Uterus (tissue), 4 donors: ENCODE data around the gene GRID2. TPM values are rescaled to one million over a fixed set of nuclear protein-coding genes. Genes with fewer than 3 reads are reported as not detected.

Experiments
- DNase-seq, 2 donors: peaks; one replicate each; pipeline ENCODE4 v3.0.0-alpha.2; 2019 to 2020
- H3K27ac ChIP-seq, 2 donors: fragments of 200-600 bp; sonication (generic); 1 replicate in 1 of 2; 2 replicates in 1 of 2; pipeline ENCODE4 v1.5.1; 2016 to 2018
- H3K27me3 ChIP-seq, 2 donors: fragments of 200-600 bp; sonication (generic); one replicate each; pipeline ENCODE4 v1.5.1; 2018 to 2019; ENCODE audit warnings: control low read depth in 1 of 2
- H3K36me3 ChIP-seq, 2 donors: fragments of 200-600 bp; sonication (generic); one replicate each; pipeline ENCODE4 v1.5.1; 2019; ENCODE audit warnings: control low read depth in 1 of 2
- H3K4me1 ChIP-seq, 2 donors: fragments of 200-600 bp; sonication (generic); one replicate each; pipeline ENCODE4 v1.5.1; 2018 to 2019; ENCODE audit warnings: control low read depth in 1 of 2
- H3K4me3 ChIP-seq, 2 donors: fragments of 200-600 bp; sonication (generic); 1 replicate in 1 of 2; 2 replicates in 1 of 2; pipeline ENCODE4 v1.5.1; 2018 to 2019; ENCODE audit warnings: mild to moderate bottlenecking in 1 of 2
- H3K9me3 ChIP-seq, 2 donors: fragments of 200-600 bp; sonication (generic); one replicate each; pipeline ENCODE4 v1.5.1; 2019; ENCODE audit warnings: control low read depth in 1 of 2
- POLR2A ChIP-seq, 2 donors: fragments of 450-650 bp; IDR thresholded peaks; one replicate each; pipeline ENCODE4 v1.6.1; 2016; ENCODE audit warnings: antibody characterized with exemption in 2 of 2, mild to moderate bottlenecking in 1 of 2, moderate library complexity in 1 of 2
- intact Hi-C: fragments of 100-400 bp; cut with DNase I; formaldehyde crosslinking; loops from one replicate; pipeline ENCODE4 v1.15.1; 2023; ENCODE audit warnings: low total_unique reads
- total RNA-seq, 4 donors: library from RNA; depleted of rRNA in 3 of 4; stranded (reverse); fragments of >200 nt in 3 of 4; gene quantifications; one replicate each; pipeline versions ENCODE4 v1.1.0 to v1.2.4, GENCODE V29; 2014 to 2023
- TF ChIP-seq, protein P1 (sequence below), 4 experiments: fragments of 200-600 bp in 2 of 4; fragments of 450-650 bp in 2 of 4; sonication (generic) in 2 of 4; IDR thresholded peaks; one replicate each; pipeline ENCODE4 v1.5.1; 2016 to 2019; ENCODE audit warnings: antibody characterized with exemption in 4 of 4, mild to moderate bottlenecking in 2 of 4, moderate library complexity in 1 of 4
- donor health status: DM: yes; HTN: yes; CAD: no.

Gene GRID2
- total RNA-seq, 4 donors from 2014 or later: 0.27 to 33.3 (median 0.59) TPM; not detected in 1

DNA sequence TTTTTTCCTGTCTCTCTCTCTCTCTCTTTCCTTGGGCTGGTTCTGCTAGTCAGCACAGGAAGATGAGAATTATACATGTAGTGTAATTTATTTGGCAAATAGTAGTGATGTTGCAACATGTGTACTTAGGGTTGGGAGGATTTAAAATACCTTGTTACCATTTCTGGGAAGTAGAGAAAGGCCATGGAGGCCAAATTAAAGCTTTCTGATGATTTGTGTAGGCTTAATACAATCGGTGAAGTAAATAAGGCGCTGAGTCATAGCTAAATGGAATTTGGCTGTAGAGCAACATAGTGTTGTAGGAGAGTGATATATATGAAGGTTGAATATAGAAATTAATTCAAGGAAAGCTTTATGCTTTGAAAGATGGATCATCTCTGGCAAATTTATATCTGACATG is 295.3 kb downstream of the GRID2 start:
- H3K36me3 ChIP-seq: no peaks in the 10 kb centered on the region
- H3K9me3 ChIP-seq: no peaks in the 10 kb centered on the region
- no peak overlapping the region for H3K27ac ChIP-seq
- H3K27me3 ChIP-seq: no peaks in the 10 kb centered on the region
- no peaks in the 10 kb centered on the region for H3K4me1 ChIP-seq
- no peak overlapping the region for H3K4me3 ChIP-seq
- DNase-seq: no peak
- TF ChIP-seq, protein P1, sequence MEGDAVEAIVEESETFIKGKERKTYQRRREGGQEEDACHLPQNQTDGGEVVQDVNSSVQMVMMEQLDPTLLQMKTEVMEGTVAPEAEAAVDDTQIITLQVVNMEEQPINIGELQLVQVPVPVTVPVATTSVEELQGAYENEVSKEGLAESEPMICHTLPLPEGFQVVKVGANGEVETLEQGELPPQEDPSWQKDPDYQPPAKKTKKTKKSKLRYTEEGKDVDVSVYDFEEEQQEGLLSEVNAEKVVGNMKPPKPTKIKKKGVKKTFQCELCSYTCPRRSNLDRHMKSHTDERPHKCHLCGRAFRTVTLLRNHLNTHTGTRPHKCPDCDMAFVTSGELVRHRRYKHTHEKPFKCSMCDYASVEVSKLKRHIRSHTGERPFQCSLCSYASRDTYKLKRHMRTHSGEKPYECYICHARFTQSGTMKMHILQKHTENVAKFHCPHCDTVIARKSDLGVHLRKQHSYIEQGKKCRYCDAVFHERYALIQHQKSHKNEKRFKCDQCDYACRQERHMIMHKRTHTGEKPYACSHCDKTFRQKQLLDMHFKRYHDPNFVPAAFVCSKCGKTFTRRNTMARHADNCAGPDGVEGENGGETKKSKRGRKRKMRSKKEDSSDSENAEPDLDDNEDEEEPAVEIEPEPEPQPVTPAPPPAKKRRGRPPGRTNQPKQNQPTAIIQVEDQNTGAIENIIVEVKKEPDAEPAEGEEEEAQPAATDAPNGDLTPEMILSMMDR (IDR thresholded peaks at IDR 0.05): no peak
- TF ChIP-seq POLR2A (IDR thresholded peaks at IDR 0.05): no peak
- intact Hi-C loops: no loop called here

GRCh38 chr4:92600638-92601037 is 296.9 kb downstream of the GRID2 start:
- no peak overlapping the region for H3K27ac ChIP-seq
- no peaks in the 10 kb centered on the region for H3K4me1 ChIP-seq
- no peaks in the 10 kb centered on the region for H3K9me3 ChIP-seq
- H3K4me3 ChIP-seq: no peak overlapping the region
- no peak for TF ChIP-seq POLR2A (IDR thresholded peaks at IDR 0.05)
- TF ChIP-seq, protein P1 (IDR thresholded peaks at IDR 0.05): no peak
- intact Hi-C loops: no loop called here
- H3K36me3 ChIP-seq: no peaks in the 10 kb centered on the region
- no peaks in the 10 kb centered on the region for H3K27me3 ChIP-seq
- no peak for DNase-seq

GRCh38 chr4:92606227-92606626 is 302.5 kb downstream of the GRID2 start:
- no peak overlapping the region for H3K4me3 ChIP-seq
- no peaks in the 10 kb centered on the region for H3K27me3 ChIP-seq
- no peak for TF ChIP-seq POLR2A (IDR thresholded peaks at IDR 0.05)
- TF ChIP-seq, protein P1 (IDR thresholded peaks at IDR 0.05): no peak
- H3K4me1 ChIP-seq: no peaks in the 10 kb centered on the region
- no peak overlapping the region for H3K27ac ChIP-seq
- no peak for DNase-seq
- intact Hi-C loops: no loop called here
- H3K9me3 ChIP-seq: no peaks in the 10 kb centered on the region
- H3K36me3 ChIP-seq: no peaks in the 10 kb centered on the region

GRCh38 chr4:92615049-92615448 is 311.3 kb downstream of the GRID2 start:
- Histone ChIP-seq H3K27me3 (no peaks in the 10 kb centered on the region), H3K9me3 (no peaks in the 10 kb centered on the region), H3K27ac (no peak overlapping the region), H3K4me1 (no peaks in the 10 kb centered on the region), H3K4me3 (no peak overlapping the region), H3K36me3 (no peaks in the 10 kb centered on the region)
- intact Hi-C loops: no loop called here
- TF ChIP-seq POLR2A (IDR thresholded peaks at IDR 0.05): no peak
- TF ChIP-seq, protein P1 (IDR thresholded peaks at IDR 0.05): no peak
- DNase-seq: no peak

- Histone ChIP-seq H3K4me3 (no peak overlapping the region), H3K9me3 (no peaks in the 10 kb centered on the region), H3K4me1 (no peaks in the 10 kb centered on the region), H3K36me3 (no peaks in the 10 kb centered on the region), H3K27ac (no peak overlapping the region), H3K27me3 (no peaks in the 10 kb centered on the region)
- intact Hi-C loops: no loop called here
- no peak for DNase-seq
- no peak for TF ChIP-seq POLR2A (IDR thresholded peaks at IDR 0.05)
These were observed 315.2 kb downstream of the GRID2 start for GRCh38 chr4:92618968-92619367.

- Histone ChIP-seq H3K9me3 (no peaks in the 10 kb centered on the region), H3K27ac (no peak overlapping the region), H3K36me3 (no peaks in the 10 kb centered on the region), H3K4me1 (no peaks in the 10 kb centered on the region), H3K4me3 (no peak overlapping the region), H3K27me3 (no peaks in the 10 kb centered on the region)
- intact Hi-C loops: no loop called here
- TF ChIP-seq, protein P1 (IDR thresholded peaks at IDR 0.05): no peak
- TF ChIP-seq POLR2A (IDR thresholded peaks at IDR 0.05): no peak
- no peak for DNase-seq
These were observed 325.5 kb downstream of the GRID2 start for GRCh38 chr4:92629302-92629701.
